ES-I3 (cell line): ENCODE results near the gene DNAJC30.

Experiments used
- H3K36me3 ChIP-seq: 2 replicates; pipeline ENCODE4 v1.6.1; 2013; ENCODE audit warnings: mild to moderate bottlenecking, low read length, control low read depth, moderate library complexity; ENCODE audit not compliant: insufficient read depth
- H3K4me1 ChIP-seq: 2 replicates; pipeline ENCODE4 v1.6.1; 2013; ENCODE audit warnings: mild to moderate bottlenecking, control low read depth, low read length; ENCODE audit not compliant: insufficient read depth
- H3K9ac ChIP-seq: 2 replicates; pipeline ENCODE4 v1.6.1; 2013; ENCODE audit warnings: low read depth, mild to moderate bottlenecking, low read length, moderate library complexity
- H3K9me3 ChIP-seq: 2 replicates; pipeline ENCODE4 v1.6.1; 2013; ENCODE audit warnings: mild to moderate bottlenecking, low read length, moderate library complexity; ENCODE audit not compliant: control insufficient read depth, insufficient read depth

DNAJC30 gene

DNA sequence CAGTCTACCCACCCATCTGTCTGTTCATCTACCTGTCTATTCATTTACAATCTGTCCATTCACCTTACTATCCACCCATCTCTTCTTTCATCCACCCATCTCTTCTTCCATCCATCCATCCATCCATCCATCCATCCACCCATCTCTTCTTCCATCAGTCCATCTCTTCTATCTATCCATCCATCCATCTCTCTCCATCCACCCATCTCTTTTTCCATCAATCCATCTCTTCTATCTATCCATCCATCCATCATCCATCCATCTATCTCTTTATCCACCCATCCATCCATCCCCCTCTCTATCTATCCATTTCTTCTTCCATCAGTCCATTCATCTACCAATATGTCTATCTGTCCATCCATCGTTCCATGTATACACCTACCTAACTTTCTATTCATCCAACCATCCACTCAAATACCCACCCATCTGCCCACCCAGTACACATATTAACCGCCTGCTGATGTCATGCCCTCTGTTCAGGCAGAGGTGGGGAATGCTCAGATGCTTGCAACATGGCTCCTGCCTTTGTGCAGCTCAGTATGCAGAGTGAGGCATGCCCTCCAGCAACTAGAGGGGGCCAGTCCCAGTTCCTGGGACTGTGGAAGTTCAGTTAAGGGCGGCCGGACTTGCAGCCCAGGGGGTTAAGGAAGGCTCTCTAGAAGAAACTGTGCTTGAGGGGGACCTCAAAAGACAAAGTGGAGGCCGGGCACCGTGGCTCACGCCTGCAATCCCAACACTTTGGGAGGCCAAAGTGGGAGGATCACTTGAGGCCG lies 47.6 kb downstream of the DNAJC30 start:
- Histone ChIP-seq H3K36me3 (no peaks in the 10 kb centered on the region), H3K9ac (no peak overlapping the region), H3K9me3 (no peaks in the 10 kb centered on the region), H3K4me1 (peaks cover 9% of the 10 kb centered on the region; the same call in 1 of the 2 replicates)

DNA sequence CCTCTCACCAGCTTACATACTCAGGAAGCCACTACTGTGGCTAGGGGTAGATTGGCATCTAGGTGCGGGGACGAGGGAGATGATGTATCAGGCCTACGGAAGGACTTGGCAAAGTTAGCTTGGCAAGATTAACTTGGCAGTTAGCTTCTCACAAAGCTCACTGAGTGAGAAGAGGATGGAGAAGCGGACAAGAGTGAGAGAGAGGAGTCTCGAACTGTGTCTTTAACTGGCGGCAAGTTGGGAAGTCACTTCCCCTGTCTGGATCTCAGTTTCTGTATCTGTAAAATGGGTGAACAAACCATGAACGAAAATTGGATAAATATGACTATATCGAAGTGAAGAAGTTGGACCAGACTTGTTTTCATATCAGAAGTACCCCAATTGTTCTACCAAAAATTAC lies 49.4 kb downstream of the DNAJC30 start:
- H3K36me3 ChIP-seq: no peaks in the 10 kb centered on the region
- H3K4me1 ChIP-seq: peaks cover 9% of the 10 kb centered on the region; the same call in 1 of the 2 replicates
- no peak overlapping the region for H3K9ac ChIP-seq
- no peaks in the 10 kb centered on the region for H3K9me3 ChIP-seq

DNA sequence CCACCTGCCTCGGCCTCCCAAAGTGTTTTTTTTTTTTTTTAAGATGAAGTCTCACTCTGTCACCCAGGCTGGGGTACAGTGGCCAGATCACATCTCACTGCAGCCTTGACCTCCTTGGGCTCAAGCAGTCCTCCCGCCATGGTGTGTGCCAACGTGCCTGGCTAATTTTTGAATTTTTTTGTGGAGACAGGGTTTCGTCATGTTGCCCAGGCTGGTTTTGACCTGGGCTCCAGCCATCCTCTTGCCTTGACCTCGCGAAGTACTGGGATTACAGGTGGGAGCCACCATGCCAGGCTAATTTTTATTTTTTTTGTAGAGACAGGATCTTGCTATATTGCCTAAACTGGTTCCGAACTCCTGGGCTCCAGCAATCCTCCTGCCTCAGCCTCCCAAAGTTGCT lies 49.9 kb downstream of the DNAJC30 start:
- Histone ChIP-seq H3K9ac (no peak overlapping the region), H3K9me3 (no peaks in the 10 kb centered on the region), H3K4me1 (peaks cover 9% of the 10 kb centered on the region; the same call in 1 of the 2 replicates), H3K36me3 (no peaks in the 10 kb centered on the region)

DNA sequence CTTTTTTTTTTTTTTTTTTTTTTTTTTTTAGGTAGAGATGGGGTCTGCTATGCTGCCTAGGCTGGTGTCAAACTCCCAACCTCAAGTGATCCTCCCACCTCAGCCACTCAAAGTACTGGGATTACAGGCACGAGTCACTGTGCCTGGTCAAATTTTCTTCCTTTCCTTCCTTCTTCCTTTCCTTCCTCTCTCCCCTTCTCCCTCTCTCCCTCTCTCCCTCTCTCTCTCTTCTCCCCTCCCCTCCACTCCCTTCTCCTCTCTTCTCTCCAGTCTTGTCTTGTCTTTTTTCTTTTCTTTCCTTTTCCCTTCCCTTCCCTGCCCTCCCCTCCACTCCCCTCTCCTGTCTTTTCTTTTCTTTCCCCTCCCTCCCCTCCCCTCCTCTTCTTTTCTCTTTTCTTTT lies 51.7 kb downstream of the DNAJC30 start:
- peaks cover 6% of the 10 kb centered on the region; the same call in 1 of the 2 replicates for H3K4me1 ChIP-seq
- H3K36me3 ChIP-seq: no peaks in the 10 kb centered on the region
- no peaks in the 10 kb centered on the region for H3K9me3 ChIP-seq
- no peak overlapping the region for H3K9ac ChIP-seq
